GM21526 (cell line): ENCODE data around the gene MYO7B.

Source experiments
- ATAC-seq: cut with Tn5 transposase; IDR thresholded peaks from one replicate; pipeline ENCODE4 v1.9.1; 2021; ENCODE audit warnings: moderate library complexity; ENCODE audit not compliant: unreplicated experiment, low FRiP score

MYO7B gene

DNA sequence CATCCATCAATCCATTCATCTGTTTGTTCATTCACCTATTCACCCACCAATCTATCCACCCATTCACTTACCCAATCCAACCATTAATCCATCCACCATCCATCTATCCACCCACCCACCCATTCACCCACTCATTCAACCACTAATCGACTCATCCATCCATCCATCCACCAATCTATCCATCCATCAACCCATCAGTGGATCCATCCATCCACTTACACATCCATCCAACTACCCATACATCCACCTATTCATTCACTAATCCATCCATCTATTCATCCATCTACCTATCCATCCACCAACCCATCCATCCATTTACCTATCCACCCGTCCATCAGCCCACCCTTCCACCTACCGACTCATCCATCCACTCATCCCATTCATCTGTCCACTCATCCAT lies 11.3 kb downstream of the MYO7B start:
- ATAC-seq: no peak

GRCh38 chr2:127551221-127551930 lies 15.9 kb downstream of the MYO7B start:
- ATAC-seq: no peak

GRCh38 chr2:127552336-127552735 lies 16.9 kb downstream of the MYO7B start:
- no peak for ATAC-seq

GRCh38 chr2:127552846-127553245 lies 17.4 kb downstream of the MYO7B start:
- no peak for ATAC-seq

GRCh38 chr2:127558911-127559310 lies 23.4 kb downstream of the MYO7B start:
- no peak for ATAC-seq

- no peak for ATAC-seq
Measured at GRCh38 chr2:127559454-127559853, 24.0 kb downstream of the MYO7B start.

GRCh38 chr2:127560201-127560930 lies 24.9 kb downstream of the MYO7B start:
- no peak for ATAC-seq

DNA sequence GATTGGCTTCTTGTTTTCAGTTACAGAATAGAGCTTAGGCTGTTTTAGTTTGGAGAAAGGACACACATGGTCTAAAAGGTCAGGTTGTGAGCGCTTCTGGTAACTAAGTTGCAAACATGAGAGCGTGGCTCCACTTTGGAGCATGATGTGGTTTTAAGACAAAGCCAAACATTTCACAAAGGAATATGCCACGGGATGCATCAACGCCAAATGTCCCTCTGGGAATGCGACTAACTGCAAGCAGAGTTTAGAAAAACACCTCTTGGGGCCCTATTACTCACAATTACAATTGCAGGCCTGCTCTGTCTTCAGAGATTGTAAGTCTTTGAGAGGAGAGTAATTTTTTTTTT lies 25.4 kb downstream of the MYO7B start:
- no peak for ATAC-seq

DNA sequence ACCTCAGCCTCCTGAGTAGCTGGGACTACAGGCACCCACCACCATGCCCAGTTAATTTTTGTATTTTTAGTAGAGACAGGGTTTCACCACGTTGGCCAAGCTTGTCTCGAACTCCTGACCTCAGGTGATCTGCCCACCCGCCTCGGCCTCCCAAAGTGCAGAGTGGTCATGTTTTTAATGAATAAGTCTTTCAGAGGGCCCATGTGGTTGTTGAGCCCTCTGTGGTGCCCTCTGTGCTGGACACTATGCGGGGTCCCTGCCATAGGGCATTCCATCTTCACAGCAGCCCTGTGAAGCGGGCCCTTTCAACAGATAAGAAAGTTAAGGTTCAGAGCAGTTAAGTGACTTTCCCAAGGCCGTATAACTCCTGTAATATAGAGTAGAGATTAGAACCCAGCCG lies 25.9 kb downstream of the MYO7B start:
- no peak for ATAC-seq

DNA sequence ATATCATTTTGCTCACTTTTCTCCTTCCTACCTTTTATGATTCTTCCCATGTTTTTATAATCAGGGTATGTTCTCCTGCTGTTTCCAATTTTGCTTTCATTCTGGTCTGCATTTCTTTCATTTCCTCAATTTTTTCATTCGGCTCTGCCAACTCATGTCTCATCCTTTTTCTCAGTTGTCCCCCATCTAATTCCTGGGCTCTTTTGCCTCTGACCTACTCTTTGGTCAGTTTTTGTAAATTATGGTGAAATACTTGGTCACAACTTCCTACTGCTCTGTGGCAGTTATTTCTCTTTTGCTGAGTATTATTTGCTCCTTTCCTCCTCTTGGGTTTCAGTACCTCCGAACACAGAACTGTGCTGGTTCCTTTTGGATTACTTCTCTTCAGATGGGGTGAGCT lies 27.5 kb downstream of the MYO7B start:
- no peak for ATAC-seq

DNA sequence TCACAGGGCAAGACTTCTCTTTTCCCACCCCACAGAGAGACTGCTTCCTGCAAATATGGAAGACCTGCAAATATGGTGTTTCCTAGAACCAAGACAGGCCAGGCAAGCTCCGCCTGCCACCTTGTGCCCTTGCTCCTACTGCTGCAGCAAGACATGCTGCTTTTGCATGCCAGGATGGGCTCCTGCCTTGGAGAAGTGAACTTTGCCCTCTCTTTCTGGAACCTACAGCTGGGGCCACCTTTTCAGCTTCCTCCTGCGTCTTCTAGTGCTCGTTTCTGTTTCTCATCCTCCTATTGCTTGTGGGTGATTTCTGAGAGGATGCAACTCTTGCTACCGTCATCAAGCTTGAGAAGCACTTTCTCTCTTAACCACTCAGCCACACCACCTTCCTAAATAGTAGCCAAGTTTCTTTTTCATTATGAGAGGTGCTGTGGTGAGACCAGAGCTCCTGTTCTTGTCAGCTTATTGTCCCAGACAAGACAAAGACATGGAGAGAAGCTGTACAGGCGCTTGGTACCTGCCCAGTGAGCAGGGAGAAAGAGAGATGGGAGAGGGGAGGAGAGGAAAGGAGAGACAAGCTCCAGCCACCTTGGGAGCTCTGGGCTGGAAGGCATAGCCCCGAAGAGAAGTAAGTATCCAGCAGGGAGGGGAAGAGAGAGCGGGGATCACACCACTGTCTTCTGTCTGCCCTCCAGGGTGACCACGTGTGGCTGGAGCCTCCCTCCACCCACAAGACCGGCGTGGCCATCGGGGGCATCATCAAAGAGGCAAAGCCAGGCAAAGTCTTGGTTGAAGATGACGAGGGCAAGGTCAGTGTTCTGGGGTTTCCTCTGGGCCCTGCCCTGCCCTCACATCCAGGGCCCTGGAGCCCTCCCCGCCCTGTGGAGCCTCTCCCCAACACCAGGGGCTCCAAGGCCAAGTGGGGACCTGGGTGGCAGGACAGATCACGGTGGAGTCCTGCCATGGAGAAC lies 28.3 kb downstream of the MYO7B start:
- peak; percentile 96 for ATAC-seq

DNA sequence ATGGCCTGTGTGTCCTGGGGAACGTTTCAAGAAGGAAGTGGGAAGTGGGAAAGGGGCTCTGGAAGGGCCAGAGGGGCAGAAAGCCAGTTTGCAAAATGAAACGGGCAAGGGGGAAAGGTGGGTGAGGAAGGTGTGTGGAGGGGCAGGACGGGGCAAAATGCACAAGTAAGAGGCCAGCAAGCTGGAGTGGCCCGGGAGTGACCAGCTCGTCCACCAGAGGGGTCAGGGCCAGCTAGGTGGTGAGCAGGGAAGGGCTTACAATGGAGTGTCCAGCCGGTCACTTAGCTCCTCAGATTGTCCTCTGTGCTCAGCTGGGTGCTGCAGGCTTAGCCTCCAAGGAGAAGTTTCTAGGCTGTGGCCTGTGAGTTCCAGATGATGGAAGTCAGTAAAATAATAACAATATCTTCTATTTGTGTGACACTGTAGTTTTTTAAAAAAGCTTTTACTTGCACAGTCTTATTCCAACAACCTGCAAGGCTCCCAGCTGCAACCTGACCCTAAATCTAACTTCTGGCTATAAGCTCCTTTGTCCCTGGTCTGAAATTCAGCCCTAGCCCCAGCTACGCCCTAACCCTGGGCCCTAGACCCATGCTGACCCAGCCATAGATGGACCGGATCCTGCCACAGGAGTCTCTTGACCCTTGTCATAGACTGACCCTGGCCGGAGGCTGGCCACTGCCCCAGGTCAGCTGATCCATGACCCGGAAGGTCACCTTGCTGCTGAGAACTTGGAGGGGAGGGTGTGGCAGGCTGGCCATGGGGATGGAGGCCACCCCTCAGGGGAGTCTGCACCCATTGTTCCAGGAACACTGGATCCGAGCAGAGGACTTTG lies 29.2 kb downstream of the MYO7B start:
- no peak for ATAC-seq

DNA sequence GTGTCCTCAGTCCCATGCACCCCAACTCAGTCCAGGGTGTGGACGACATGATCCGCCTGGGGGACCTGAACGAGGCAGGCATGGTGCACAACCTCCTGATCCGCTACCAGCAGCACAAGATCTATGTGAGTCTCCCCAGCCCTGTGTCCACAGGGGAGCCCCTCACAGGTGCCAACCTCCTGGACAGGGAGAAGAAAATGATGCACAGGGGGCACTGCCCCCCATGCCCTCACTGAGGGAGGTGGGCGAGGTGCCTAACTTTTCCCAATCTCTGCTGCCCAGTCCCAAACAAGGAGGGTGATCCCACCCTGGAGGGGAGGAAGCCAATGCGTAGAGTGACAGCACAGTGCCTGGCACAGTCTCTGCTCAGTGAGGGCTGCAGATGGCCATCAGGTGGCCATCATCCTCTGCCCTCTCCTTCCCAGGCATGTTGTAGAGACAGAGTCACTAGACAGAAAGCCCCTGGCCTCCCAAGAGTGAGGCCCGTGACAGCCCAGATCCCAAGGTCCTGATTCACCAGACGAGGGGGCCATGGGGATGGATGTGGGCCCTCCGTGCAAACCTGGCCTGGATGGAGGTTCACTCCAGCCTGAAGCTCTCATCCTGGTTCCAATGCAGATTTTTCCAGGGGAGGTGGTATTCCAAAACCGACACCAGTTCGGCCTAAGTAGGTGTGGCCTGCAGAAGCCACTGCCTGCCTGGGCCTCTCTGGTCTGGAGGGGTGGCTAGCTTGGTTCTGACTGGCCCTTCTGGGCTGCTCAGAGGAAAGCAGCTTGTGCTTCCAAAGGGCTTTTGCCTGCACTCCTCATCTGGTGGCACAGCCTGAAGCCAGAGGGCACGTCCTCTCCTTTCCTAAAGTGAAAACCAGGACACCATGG lies 30.0 kb downstream of the MYO7B start:
- ATAC-seq: no peak

GRCh38 chr2:127566139-127566417 lies 30.6 kb downstream of the MYO7B start:
- no peak for ATAC-seq

GRCh38 chr2:127566576-127566975 lies 31.1 kb downstream of the MYO7B start:
- no peak for ATAC-seq

GRCh38 chr2:127567351-127567854 lies 31.9 kb downstream of the MYO7B start:
- no peak for ATAC-seq

- ATAC-seq: no peak
Measured at GRCh38 chr2:127568128-127568527, 32.6 kb downstream of the MYO7B start.

GRCh38 chr2:127569666-127570065 lies 34.2 kb downstream of the MYO7B start:
- no peak for ATAC-seq
